ENCODE results near the gene SMCR8.

GRCh38 chr17:18339933-18340332 lies 24.8 kb downstream of the SMCR8 start:
- TF ChIP-seq CTCF (conservative IDR thresholded peaks at IDR 0.05): no peak
- TF ChIP-seq ZFX (IDR thresholded peaks at IDR 0.05): no peak
